Measurements from ENCODE around the gene SLC9C2.
"Not testable (repeated sequence)": the region's sequence is repeated elsewhere in the genome, so short reads cannot be mapped to it uniquely, and the experiment has no call there.

Gene SLC9C2

DNA sequence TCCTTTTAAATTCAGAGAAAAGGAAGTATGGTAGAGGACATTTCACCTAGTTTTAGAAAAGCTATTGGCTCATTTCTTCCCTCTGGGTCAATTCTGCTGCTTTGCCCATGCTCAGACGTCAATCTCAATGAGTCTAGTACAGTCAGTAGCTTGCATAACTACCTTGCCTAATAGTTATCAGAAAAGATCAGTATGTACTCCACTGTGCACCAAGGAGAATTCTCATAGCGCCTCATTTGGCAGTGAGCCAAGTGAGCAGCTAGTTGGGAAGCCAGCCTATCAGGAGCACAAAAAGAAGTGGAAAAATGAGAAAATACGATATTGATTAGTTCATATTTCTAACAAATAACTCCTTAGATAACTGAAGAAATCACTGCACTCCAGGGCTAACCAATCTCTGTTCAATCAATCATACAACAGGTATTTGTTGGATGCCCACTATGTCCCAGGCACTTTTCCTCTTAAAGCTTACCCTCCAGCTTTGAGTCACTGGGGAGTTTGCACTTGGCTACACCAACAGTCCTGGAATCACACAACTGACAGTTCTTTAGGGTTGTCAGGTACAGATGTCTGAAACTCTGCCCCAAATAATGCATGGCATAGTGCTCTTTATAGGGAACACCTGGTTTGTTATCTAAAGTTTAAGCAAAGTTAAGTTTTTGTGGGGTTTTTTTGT is 75.6 kb downstream of the SLC9C2 start:
- no peak for DNase-seq (ENCODE audit: low read depth, low spot score)

DNA sequence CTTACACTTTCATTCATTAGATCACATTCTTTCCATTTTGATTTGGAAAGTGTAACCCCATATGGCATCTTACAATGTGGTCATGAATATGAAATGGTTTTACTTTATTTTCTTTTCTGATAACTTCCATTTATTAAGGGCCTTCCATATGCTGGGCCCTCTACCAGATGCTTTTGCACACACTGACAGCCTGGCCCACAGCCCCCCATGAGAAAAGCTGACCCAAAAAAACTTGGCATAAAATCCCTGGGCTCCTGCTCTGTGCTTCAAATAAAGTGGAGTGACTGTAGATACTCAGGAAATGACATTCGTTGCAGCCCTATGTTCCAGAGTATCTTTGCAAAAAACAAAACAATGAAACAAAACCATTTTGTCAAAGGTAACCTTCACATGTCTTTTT is 76.9 kb downstream of the SLC9C2 start:
- no peak for DNase-seq (ENCODE audit: low read depth, low spot score)

DNA sequence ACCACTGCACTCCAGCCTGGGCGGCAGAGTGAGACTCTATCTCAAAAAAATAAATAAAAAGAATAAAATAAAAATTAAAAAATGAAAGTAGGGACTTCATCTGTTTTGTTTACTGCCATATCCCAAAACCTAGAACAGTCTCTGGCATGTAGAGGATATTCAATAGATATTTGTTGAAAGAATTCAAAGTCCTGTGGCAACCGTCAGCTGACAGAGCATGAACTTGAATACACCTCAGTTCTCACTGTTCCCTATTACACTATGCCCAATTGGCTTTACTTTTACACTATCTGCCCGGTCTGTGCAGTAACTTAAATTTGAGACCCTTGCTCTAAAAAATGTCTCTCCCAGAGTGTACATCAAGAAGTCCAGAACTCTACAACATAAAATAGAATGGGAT is 79.5 kb downstream of the SLC9C2 start:
- DNase-seq (ENCODE audit: low read depth, low spot score) = no peak

DNA sequence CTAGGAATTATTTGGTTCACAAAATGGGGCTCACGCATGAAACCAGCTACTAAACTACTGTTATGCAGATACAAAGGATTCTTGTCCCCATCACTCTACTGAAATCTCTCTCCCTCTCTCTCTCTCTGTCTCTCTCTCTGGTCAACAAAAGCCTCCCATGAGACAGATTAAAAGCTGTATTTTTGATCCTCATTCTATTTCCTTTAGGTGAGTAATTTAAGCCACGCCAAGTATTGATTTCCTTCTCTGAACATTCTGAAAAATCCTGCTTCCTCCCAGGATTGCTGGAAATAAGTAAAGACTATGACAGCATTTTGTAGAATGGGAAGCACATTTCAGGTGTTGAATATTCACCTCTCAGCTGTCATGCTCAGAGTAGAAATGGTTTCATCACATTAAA is 82.1 kb downstream of the SLC9C2 start:
- no peak for DNase-seq (ENCODE audit: low read depth, low spot score)

DNA sequence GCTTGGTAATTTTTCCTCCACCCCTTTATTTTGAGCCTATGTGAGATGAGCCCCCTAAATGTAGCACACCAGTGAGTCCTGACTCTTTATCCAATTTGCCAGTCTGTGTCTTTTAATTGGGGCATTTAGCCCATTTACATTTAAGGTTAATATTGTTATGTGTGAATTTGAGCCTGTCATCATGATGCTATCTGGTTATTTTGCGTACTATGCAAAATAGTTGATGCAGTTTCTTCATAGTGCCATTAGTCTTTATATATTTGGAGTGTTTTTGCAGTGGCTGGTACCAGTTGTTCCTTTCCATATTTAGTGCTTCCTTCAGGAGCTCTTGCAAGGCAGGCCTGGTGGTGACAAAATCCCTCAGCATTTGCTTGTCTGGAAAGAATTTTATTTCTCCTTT is 88.4 kb downstream of the SLC9C2 start:
- not testable (repeated sequence) for DNase-seq (ENCODE audit: low read depth, low spot score)

DNA sequence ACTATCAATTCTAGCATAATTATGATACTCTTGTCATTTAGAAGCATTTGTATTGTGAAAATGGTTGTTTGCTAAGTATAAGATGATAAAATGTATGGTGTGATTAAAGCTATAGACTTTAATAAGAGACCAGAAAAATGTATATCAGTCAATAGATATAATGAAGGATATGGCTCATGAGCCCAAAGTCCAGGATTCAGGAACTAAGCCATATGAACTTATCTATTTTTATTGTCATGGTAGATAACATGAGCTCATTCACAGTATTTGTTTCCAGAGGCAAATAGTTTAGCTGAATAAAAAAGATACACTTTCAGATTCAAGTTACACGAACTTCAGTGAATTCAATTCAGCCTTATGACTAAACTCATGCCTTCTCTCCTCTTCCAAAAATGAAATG is 93.1 kb downstream of the SLC9C2 start:
- no peak for DNase-seq (ENCODE audit: low read depth, low spot score)

DNA sequence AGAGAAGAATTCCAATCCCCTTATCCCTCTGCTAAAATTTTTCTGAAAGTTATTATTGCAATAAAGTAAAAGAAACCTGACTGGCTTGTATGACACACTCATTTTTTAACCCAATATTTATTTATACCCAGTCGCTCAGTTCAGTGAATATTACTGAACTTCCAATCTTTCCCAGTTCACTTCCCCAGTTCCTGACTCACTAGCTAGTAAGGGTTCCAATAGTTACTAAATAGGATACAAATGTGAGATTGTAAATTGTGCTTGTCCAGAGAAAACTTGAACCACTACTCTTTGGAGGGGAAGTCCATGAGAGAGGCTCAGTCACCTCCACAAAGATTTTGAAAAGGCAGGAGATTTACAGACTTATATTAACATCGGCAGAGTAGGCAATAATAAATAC is 94.3 kb downstream of the SLC9C2 start:
- DNase-seq (ENCODE audit: low read depth, low spot score) = no peak

DNA sequence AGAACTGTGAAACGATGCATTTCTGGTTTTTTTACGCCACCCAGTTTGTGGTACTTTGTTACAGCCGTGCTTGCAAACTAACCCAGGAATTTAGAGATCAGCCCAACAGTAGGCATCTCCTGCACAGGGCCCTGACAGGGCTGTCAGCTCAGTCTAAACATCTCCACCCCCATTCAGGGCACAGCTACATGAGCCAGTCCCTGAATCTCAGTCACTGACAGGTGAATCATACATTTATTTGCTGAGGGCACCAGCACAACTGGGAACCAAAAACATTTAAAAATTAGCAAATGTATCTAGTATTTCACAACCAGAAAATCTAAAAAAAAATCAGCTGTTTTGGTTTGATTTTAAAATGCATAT is 95.0 kb downstream of the SLC9C2 start:
- no peak for DNase-seq (ENCODE audit: low read depth, low spot score)

DNA sequence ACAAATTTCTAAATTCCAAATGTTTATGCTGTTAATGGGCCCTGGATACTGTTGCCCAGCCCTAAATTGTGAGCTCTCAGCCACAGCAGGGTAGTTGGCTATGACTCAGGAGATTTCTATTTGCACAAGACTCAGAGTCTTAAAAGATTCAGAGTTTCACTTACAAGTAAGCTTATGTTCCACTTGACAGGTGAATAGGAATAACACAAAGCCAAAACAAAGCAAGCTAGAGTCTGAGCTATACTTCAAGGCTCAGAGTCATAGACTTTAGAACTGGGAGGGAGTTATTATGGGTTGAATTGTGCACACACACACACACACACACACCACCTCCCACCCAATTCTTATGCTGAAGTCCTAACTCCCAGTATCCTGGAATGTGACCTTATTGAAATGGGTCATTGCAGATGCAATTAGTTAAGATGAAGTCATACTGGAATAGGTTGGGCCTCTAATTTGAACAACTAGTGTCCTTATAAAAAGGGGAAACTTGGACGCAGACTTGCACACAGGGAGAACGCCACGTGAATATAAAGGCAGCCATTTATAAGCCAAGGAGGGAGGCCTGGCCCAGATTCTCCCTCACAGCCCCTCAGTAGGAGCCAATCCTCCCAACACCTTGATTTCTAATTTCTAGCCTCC is 95.5 kb downstream of the SLC9C2 start:
- DNase-seq (ENCODE audit: low read depth, low spot score) = no peak

DNA sequence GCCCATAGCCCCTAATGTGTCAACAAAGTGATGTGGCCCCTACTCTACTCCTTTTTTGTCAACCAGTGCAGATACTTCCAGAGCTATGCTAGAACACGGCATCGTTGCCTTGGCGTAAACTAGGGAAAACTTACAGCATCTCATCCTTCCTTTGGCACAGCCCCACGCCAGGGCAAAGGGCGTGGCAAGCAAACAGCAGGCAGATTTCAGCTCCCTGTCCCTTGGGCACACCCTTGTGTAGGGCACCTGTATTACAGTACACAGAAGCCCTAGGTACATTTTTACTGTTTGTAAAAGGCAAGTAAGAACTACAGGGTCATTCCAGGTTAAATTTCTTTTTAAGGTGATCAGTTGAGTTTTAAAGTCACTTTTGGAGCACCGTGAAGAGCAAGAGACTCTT is 96.4 kb downstream of the SLC9C2 start:
- no peak for DNase-seq (ENCODE audit: low read depth, low spot score)

DNA sequence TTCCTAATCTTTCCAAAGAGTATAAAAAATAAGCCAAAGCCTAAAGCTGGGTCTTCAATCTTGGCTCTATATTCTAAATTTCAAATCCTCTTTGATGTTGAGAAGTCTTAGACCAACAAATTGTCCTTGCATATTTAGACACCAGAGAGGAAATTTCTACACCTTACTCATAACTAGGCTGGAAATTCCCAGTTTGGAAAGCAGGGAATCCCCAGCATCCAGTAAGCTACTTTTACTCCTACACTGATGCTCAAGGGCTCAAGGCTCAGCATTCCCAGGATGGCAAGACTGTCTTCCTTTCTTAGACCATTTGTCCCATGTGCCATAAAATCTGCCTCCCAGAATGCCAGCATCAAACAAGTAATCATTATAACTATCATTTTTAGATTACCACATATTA is 97.5 kb downstream of the SLC9C2 start:
- DNase-seq (ENCODE audit: low read depth, low spot score) = no peak

DNA sequence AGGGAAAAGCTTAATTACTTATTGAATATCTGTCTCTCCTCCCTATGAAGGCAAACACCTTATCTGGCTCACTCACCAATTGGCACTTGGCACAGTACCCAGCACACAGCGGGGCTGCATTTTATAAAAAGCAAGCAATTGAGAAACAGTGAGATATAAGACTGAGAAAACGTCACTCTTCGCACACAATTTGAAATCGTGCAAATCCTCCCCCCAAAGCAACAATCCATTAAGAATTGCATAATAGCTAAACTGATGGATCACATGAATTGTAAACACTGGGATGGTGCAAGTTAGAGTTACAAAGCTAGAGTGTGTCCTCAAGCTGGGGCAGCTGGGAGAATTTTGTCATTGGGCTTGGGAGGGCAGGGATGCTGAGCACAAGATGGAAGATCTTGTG is 98.6 kb downstream of the SLC9C2 start:
- no peak for DNase-seq (ENCODE audit: low read depth, low spot score)

DNA sequence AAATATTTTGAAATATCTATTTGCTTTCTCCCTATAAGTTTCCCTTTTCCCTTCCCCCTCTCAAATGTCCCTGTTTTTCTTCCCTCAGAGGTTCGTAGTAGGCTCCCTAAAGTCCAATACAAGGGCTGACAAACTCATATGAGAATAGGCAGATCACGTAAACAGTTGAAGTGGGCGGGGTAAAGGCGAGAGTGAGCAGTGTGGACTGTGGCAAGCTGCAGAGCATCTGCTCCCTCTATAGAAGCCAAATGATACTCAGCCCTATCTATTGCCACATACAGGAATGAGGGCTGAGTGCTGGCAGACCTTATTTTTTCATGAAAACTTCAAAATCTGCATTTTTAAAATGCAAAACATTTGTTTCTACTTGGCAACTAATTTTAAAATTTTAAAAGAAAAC is 99.5 kb downstream of the SLC9C2 start:
- no peak for DNase-seq (ENCODE audit: low read depth, low spot score)

DNA sequence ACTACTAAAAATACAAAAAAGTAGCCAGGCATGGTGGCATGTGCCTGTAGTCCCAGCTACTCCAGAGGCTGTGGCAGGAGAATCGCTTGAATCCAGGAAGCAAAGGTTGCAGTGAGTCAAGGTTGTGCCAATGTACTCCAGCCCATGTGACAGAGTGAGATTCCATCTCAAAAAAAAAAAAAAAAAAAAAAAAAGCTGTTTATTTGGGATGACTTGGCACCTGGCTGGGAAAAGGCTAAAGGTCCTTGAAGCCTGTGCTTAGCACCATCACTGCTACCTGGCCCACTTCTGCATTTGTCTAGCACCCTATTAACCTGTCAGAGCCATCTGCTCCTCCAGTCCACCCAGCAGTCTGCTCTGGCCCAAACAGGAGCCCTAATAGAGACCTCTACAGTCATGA is 100.8 kb downstream of the SLC9C2 start:
- DNase-seq (ENCODE audit: low read depth, low spot score) = no peak

DNA sequence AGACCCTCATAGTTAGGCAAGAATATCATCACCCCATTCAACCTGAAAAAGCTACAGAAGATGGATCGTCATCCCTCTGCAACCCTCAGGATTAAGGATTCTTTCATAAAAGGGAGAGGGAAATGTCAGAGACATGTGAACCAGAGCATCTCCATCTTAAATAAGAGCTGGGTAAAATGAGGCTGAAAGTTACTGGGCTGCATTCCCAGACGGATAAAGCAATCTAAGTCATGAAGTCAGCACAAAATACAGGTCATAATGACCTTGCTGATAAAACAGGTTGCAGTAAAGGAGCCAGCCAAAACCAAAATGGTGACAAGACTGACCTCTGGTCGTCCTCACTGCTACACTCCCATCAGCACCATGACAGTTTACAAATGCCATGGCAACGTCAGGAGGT is 103.1 kb downstream of the SLC9C2 start:
- DNase-seq (ENCODE audit: low read depth, low spot score) = no peak

DNA sequence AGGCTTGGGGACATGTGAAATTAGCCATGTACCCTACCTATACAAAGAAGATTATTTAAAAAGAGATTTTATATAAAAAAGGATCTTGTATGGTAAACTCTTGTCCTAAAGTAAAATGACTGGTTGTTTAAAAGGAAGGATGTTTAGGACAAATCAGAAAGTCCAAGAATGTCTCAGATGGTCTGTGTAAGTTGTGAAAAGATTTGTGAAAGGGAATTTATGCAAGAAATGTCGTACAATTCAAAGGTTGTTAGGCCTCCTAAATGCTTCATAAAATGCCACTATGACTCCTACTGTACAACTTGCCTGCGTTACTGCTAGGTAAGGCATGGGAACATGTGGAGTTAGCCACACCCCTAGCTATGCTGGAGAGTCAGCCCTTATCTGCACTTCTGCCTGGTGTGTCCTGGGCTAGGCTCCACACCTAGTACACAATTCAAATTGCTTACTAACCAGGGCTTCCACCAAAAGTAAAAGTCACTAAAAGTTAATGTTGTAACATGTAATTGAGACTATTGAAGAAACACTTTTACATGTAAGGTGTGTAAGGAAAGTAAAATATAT is 106.0 kb downstream of the SLC9C2 start:
- no peak for DNase-seq (ENCODE audit: low read depth, low spot score)

DNA sequence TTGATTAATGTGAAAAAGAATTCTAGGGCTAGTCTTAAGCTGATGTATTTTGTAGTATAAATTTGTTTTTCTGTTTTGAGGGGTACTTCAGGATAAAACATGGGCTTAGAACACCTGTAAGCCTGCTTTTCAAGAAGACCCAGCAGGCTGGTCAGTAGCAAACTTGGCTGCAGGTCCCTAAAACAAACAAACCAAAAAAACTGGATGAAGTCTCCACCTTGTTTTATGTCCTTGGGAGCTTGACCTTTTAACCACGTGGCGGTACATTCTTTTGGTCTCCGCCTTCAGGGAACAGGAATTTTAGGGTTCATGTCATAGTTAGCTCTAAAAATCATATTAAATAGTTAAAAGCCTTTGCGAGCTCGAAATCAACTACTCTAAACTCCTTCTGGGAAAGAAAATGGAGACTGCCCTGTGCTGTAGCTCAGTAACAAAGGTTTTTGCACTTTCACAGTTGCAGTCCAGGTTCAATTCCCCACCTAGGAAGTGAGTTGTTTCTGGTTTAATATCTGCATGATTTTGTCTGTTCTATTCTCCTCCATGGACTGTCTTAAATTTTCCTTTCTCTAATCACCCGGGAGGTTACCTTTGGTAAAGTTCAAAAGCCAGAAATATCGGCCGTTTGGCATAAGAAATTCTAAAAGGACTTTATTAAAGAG is 107.1 kb downstream of the SLC9C2 start:
- no peak for DNase-seq (ENCODE audit: low read depth, low spot score)

DNA sequence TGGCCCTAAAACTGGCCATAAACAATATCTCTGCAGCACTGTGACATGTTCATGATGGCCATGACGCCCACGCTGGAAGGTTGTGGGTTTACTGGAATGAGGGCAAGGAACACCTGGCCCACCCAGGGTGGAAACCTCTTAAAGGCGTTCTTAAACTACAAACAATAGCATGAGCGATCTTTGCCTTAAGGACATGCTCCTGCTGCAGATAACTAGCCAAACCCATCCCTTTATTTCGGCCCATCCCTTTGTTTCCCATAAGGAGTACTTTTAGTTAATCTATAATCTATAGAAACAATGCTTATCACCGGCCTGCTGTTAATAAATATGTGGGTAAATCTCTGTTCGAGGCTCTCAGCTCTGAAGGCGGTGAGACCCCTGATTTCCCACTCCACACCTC is 109.7 kb downstream of the SLC9C2 start:
- DNase-seq (ENCODE audit: low read depth, low spot score) = not testable (repeated sequence)

DNA sequence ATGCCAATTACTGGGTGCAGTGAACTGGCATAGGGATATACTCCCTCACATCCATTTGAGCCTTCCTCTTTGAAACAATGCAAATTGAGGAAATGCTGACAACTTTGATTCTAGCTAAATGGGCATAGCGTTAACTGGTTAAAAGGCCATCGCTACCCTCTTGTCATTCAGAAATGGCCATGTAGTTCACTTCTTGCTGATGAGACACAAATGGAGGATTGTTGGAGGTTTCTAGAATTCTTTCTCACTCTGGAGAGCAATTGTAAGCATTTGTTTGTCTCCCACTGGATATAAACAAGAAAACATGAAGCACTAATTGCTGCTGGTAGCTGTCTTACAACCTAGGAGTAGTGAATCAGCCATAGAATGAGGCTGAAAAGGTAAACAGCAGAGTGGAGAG is 111.4 kb downstream of the SLC9C2 start:
- no peak for DNase-seq (ENCODE audit: low read depth, low spot score)

DNA sequence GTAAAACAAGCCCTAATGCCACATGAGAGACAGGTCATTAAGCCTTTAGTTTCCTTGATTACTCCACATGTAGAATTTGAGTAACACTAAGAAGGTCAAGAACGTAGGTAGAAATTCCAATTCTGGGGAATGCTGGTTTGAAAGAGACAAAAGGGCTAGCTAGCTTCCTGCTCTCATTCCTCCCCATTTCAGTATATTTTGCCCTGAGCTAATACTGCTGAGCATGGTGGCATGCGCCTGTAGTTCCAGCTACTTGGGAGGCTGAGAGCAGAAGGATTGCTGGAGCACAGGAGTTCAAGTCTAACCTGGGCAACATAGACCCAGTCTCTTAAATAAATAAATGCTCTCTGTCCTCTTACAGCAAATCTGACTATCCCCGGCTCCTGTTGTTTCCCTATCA is 112.9 kb downstream of the SLC9C2 start:
- DNase-seq (ENCODE audit: low read depth, low spot score) = no peak

DNA sequence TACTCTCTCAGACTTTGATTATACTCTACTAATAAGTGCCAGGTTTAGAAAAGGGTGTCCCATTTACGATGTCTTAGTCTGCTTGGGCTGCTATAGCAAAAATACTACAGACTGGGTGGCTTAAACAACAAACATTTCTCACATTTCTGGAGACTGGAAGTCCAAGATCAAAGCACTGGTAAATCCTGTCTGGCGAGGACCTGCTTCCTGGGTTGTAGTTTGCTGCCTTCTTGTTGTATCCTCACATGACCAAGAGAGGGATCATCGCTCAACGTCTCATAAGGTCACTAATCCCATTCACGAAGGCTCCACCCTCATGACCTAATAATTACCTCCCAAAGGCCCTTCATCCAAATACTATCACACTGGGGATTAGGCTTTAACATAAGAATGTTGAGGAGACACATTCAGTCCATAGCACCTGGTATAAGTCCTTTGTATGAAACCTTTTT is 113.7 kb downstream of the SLC9C2 start:
- no peak for DNase-seq (ENCODE audit: low read depth, low spot score)

DNA sequence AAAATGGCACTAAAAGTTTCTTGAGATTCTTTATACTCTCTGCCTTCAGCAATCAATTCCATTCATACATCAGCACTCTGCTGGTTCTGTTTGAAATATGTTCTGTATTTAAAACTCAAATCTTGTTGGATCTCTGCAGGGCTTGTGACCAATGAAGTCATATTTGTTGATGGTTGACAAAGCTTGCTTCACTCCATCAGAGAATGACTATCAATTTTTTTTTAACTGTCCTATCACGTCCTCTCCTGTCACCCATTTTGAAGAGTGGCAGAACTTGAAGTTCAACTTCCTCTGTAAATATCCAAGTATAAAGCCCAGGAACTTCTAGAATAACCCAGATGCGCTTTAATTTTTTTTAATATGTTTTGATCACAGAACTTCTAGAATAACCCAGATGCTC is 114.9 kb downstream of the SLC9C2 start:
- no peak for DNase-seq (ENCODE audit: low read depth, low spot score)

DNA sequence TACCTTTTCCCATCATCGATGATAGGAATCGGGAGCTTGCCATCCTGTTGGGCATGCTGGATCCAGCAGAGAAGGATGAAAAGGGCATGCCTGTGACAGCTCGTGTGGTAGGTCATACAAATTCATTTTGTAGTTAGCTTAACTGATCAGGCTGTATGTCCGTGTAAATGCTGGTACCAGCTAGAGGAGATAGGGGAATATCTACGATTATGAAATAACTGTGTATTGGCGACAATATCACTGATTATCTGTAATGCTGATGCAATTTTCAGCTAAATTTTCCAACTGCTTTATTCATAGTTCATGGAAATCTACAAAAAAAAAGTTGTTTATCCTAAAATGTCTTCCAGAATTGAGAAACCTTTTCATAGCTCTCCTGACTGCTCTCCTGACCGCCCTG is 117.5 kb downstream of the SLC9C2 start:
- no peak for DNase-seq (ENCODE audit: low read depth, low spot score)

Measured in iPS DF 19.7 (cell line).